ENCODE results near the gene KLF9. TPM values are rescaled to one million over a fixed set of nuclear protein-coding genes. Genes with fewer than 3 reads are reported as not detected.

KLF9 gene
- total and polyA plus RNA-seq, 5 experiments from 2014 or later: 2.6 to 29.6 (median 4.0) TPM

DNA sequence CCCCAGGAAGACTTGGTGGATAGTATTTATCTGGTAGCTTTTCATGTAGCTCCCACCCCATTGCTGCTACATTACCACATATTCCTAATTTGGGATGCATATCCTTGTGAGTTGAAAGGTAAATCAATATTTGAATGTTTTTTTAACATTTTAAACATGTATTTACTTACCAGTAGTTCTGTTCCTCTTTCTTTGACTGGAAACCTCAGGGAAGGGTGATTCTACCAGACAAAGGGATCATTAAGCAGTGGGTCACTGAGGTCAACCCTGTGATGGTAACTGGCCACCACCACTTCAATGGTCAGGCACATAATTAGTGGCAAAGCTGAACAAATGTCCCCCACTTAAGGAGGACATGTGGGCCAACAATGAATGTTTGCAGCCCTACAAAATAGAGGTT lies 27.2 kb upstream of the KLF9 start:
- no peak overlapping the region for H3K27ac Mint-ChIP-seq
- POLR2A ChIA-PET: no interaction called here
- H3K9me3 Mint-ChIP-seq: no peaks in the 10 kb centered on the region
- no peak overlapping the region for H3K4me3 Mint-ChIP-seq
- no peak for DNase-seq
- ATAC-seq: no peak
- H3K27me3 Mint-ChIP-seq: peaks cover 0 to 6% (median 0%) of the 10 kb centered on the region in 5 donors
- H3K36me3 Mint-ChIP-seq: no peaks in the 10 kb centered on the region
- H3K4me1 Mint-ChIP-seq: peaks cover 6 to 16% (median 8%) of the 10 kb centered on the region in 4 donors

- Mint-ChIP-seq H3K4me1 (peaks cover 6 to 8% (median 7%) of the 10 kb centered on the region in 4 donors), H3K36me3 (no peaks in the 10 kb centered on the region), H3K9me3 (no peaks in the 10 kb centered on the region), H3K27me3 (peaks cover 0 to 6% (median 0%) of the 10 kb centered on the region in 5 donors), H3K27ac (peak overlapping the region in 1 of 10 donors; percentile 73), H3K4me3 (no peak overlapping the region)
- no peak for DNase-seq
- ATAC-seq: no peak
- POLR2A ChIA-PET: no interaction called here
Measured at GRCh38 chr9:70439991-70440706, 25.7 kb upstream of the KLF9 start.

DNA sequence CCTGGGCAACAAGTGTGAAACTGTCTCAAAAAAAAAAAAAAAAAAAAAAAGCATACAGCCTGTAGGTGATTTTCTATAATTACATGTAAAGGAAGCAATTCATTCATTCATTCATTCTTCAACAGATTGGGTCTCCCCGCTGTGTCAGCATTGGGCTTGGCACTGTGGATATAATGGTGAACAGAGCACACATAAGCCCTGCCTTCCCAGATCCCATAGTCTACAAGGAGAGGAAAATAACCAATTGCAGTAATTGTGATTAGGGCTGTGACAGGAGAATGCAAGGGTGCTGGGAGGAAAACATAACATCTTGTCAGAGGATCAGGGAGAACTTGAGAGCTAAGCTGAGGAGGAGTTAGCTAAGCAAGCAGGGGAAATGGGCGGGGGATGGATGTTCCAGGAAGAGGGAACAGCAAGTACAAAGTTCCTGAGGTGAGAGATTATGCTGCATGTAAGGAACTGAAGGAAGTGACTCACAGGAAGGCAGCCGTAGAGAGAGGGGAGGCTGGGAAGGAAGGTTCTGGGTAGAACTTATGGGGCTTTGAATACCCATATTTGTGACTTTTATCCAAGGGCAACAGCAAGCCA lies 24.0 kb upstream of the KLF9 start:
- DNase-seq (no peak), ATAC-seq (no peak)
- Mint-ChIP-seq H3K27me3 (peaks cover 0 to 6% (median 0%) of the 10 kb centered on the region in 5 donors), H3K4me3 (peak overlapping the region in 1 of 10 donors; percentile 56), H3K4me1 (peaks cover 6 to 8% (median 7%) of the 10 kb centered on the region in 4 donors), H3K36me3 (no peaks in the 10 kb centered on the region), H3K27ac (peak overlapping the region in 5 of 10 donors; percentile 43 to 83 (median 72)), H3K9me3 (no peaks in the 10 kb centered on the region)
- POLR2A ChIA-PET: interaction anchor here (0.7 kb wide), 1 partner anchor 282 kb away, joined by 3 read pairs; no protein-coding TSS in a partner anchor

DNA sequence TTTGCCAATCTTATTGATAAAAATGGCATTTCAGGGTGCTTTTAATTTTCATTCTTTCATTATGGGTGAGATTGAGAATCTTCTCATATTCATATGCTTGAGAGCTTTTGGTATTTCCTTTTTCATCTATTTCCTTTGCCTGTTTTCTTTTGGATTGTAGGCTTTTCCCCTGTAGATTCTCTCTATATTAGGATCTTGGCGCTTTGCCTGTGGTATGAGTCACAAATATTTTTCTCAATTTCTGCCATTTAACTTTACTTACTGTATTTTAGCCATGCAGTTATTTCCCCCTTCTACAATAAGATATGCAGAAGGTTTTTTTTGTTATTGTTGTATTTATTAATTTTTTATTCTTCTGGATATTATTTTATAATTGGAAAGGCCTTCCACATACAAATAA lies 21.5 kb upstream of the KLF9 start:
- H3K4me3 Mint-ChIP-seq: no peak overlapping the region
- H3K9me3 Mint-ChIP-seq: peaks cover 0 to 5% (median 0%) of the 10 kb centered on the region in 9 donors
- POLR2A ChIA-PET: no interaction called here
- DNase-seq: no peak
- ATAC-seq: no peak
- H3K27me3 Mint-ChIP-seq: peaks cover 0 to 6% (median 0%) of the 10 kb centered on the region in 5 donors
- peaks cover 6 to 9% (median 7%) of the 10 kb centered on the region in 4 donors for H3K4me1 Mint-ChIP-seq
- H3K27ac Mint-ChIP-seq: no peak overlapping the region
- H3K36me3 Mint-ChIP-seq: no peaks in the 10 kb centered on the region

- ATAC-seq (no peak), DNase-seq (no peak)
- Mint-ChIP-seq H3K27ac (peak overlapping the region in 1 of 10 donors; percentile 8), H3K36me3 (no peaks in the 10 kb centered on the region), H3K9me3 (peaks cover 0 to 5% (median 0%) of the 10 kb centered on the region in 9 donors), H3K4me3 (no peak overlapping the region), H3K27me3 (no peaks in the 10 kb centered on the region), H3K4me1 (peaks cover 0 to 13% (median 5%) of the 10 kb centered on the region in 4 donors)
- POLR2A ChIA-PET: interaction anchor here (1.5 kb wide), 1 partner anchor 10 kb away, joined by 4 read pairs; no protein-coding TSS in a partner anchor
Measured at GRCh38 chr9:70429899-70430298, 15.4 kb upstream of the KLF9 start.

- H3K36me3 Mint-ChIP-seq: no peaks in the 10 kb centered on the region
- POLR2A ChIA-PET: interaction anchor here (1.5 kb wide), 1 partner anchor 9 kb away, joined by 4 read pairs; no protein-coding TSS in a partner anchor
- H3K27me3 Mint-ChIP-seq: no peaks in the 10 kb centered on the region
- peaks cover 0 to 5% (median 0%) of the 10 kb centered on the region in 9 donors for H3K9me3 Mint-ChIP-seq
- peak overlapping the region in 1 of 10 donors; percentile 35 for H3K27ac Mint-ChIP-seq
- peaks cover 5 to 14% (median 10%) of the 10 kb centered on the region in 4 donors for H3K4me1 Mint-ChIP-seq
- DNase-seq (no peak), ATAC-seq (no peak)
- H3K4me3 Mint-ChIP-seq: no peak overlapping the region
Measured at GRCh38 chr9:70428781-70429180, 14.3 kb upstream of the KLF9 start.

- DNase-seq: no peak
- no peak for ATAC-seq
- H3K27ac Mint-ChIP-seq: peak overlapping the region in 2 of 10 donors; percentile 16 to 22
- H3K4me1 Mint-ChIP-seq: peaks cover 11 to 20% (median 17%) of the 10 kb centered on the region in 4 donors
- peaks cover 0 to 5% (median 0%) of the 10 kb centered on the region in 9 donors for H3K9me3 Mint-ChIP-seq
- no peaks in the 10 kb centered on the region for H3K27me3 Mint-ChIP-seq
- no peak overlapping the region for H3K4me3 Mint-ChIP-seq
- H3K36me3 Mint-ChIP-seq: no peaks in the 10 kb centered on the region
- POLR2A ChIA-PET: interaction anchor here (1.0 kb wide), 1 partner anchor 15 kb away, joined by 3 read pairs; no protein-coding TSS in a partner anchor
Measured at GRCh38 chr9:70427161-70427945, 12.9 kb upstream of the KLF9 start.

DNA sequence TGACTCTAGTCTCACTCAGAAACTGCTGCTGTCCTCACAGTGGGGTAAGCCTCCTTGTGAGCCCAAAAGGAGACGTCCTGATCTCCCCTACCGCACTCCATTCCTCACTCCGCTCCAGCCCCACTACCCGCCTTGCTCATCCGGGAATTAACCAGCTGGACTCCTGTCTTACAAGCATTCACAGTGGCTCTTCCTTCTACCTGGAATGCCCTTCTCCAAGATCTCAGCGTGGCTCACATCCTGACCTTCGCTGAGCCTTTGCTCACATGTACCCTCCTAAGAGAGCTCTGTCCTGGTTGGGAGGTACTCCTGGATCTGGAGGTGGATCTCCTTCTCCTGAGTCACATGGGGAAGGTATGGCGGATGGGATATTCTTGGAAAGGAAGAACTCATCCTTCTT lies 10.7 kb upstream of the KLF9 start:
- POLR2A ChIA-PET: no interaction called here
- Mint-ChIP-seq H3K27me3 (no peaks in the 10 kb centered on the region), H3K36me3 (no peaks in the 10 kb centered on the region), H3K4me3 (no peak overlapping the region), H3K4me1 (peaks cover 28 to 41% (median 34%) of the 10 kb centered on the region in 4 donors), H3K27ac (peak overlapping the region in 3 of 10 donors; percentile 1 to 61 (median 53)), H3K9me3 (no peaks in the 10 kb centered on the region)
- DNase-seq (no peak), ATAC-seq (no peak)

GRCh38 chr9:70422371-70423043 lies 8.1 kb upstream of the KLF9 start:
- POLR2A ChIA-PET: interaction anchor here (2.4 to 5.2 kb wide), 4 partner anchors 11 to 63 kb away, joined by 12 to 61 read pairs (median 40); no protein-coding TSS in a partner anchor

DNA sequence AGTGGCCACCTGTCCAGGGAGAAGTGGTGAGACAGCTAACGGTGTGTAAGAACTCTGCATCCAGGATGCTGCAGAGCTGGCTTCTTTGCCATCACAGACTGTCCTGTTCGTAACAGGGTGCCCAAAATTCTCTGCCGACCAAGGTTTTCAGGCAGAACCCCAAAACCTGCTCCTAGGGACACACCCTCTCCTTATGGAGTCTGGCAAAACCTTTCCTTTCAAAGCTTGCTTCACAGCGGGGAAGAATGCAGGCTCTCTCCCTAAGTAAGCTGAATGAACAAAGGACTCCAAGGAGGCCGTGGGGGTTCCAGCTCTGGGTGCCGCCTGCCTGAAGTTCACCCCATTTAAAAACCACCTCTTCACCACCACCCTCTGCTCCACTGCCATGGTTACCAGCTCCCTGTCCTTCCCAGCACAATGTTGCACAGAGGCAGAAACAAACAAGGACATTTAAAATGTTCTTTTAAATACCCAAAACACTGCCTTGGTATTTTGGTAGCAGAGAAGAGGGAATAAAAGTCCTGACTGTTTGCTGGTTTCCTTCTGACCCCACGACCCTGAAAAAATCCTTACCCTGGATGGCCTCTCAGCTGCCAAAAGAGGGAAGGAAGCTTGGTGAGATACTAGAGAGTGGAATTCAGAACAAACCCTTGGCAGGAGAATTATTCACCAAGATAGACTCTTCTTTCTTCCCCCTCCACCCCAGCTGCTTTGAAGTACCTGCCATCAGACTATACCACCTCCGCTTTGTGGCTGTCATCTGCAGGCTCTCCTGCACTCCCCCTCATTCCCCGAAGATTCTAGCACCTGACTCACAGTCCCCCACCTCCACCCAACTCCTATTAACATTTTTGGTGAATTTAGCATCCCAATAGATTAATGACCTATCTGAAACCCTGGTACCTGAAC lies 7.1 kb upstream of the KLF9 start:
- peak overlapping the region; percentile 98 to 100 (median 100) for H3K27ac Mint-ChIP-seq
- H3K36me3 Mint-ChIP-seq: no peaks in the 10 kb centered on the region
- peaks cover 29 to 51% (median 45%) of the 10 kb centered on the region in 4 donors for H3K4me1 Mint-ChIP-seq
- POLR2A ChIA-PET: interaction anchor here (0.6 to 5.2 kb wide), 20 partner anchors 10 to 181 kb away, joined by 3 to 61 read pairs (median 7); partner anchors contain the start of gene SMC5
- ATAC-seq (peak in 1 of 2 donors; percentile 12), DNase-seq (peak in 9 of 10 donors; percentile 12 to 74 (median 57))
- peak overlapping the region; percentile 91 to 99 (median 97) for H3K4me3 Mint-ChIP-seq
- H3K9me3 Mint-ChIP-seq: no peaks in the 10 kb centered on the region
- no peaks in the 10 kb centered on the region for H3K27me3 Mint-ChIP-seq

More at GRCh38 chr9:70422371-70423043, 8.1 kb upstream of the KLF9 start:
- Mint-ChIP-seq H3K9me3 (no peaks in the 10 kb centered on the region), H3K27me3 (no peaks in the 10 kb centered on the region), H3K36me3 (no peaks in the 10 kb centered on the region), H3K4me1 (peaks cover 30 to 49% (median 43%) of the 10 kb centered on the region in 4 donors), H3K4me3 (peak overlapping the region in 9 of 10 donors; percentile 5 to 99 (median 97)), H3K27ac (peak overlapping the region; percentile 98 to 100 (median 100))
- DNase-seq: peak in 1 of 10 donors; percentile 6
- ATAC-seq: no peak
